A673 (cell line): ENCODE measurements around the gene ELP5. TPM values are rescaled to one million over a fixed set of nuclear protein-coding genes. Genes with fewer than 3 reads are reported as not detected.

Experiments used
- BruUV-seq: library from RNA; stranded (reverse); fragments of 400-500 nt; replicated peaks from 2 replicates; lab custom pipeline; 2021; lab: Mats Ljungman, UMichigan
- CTCF ChIA-PET: fragments of 300-600 bp; sonication (Branson Sonifier 250); formaldehyde crosslinking; loops from one replicate; lab custom pipeline; 2022; ENCODE audit warnings: antibody characterized with exemption; lab: Charles Lee
- POLR2A ChIA-PET: fragments of 300-600 bp; sonication (Branson Sonifier 250); formaldehyde crosslinking; loops from one replicate; lab custom pipeline; 2022; ENCODE audit warnings: antibody characterized with exemption; ENCODE audit not compliant: low non-redundant PET; lab: Charles Lee
- DNase-seq: peaks from one replicate; pipeline ENCODE4 v3.0.0-alpha.2; 2015; ENCODE audit warnings: low spot score
- H3K27ac ChIP-seq: fragments of 200-600 bp; sonication (generic); 2 replicates; pipeline ENCODE4 v1.5.1; 2016; ENCODE audit warnings: mixed run types, low read depth, mild to moderate bottlenecking, mixed read lengths, antibody characterized with exemption, low read length; ENCODE audit not compliant: poor library complexity, severe bottlenecking
- H3K27me3 ChIP-seq: fragments of 200-600 bp; sonication (generic); replicated peaks from 2 replicates; pipeline ENCODE4 v1.6.1; 2017; ENCODE audit warnings: mixed run types, low read depth, mild to moderate bottlenecking, mixed read lengths, antibody characterized with exemption, low read length; ENCODE audit not compliant: insufficient read depth, poor library complexity
- H3K36me3 ChIP-seq: fragments of 200-600 bp; sonication (generic); 2 replicates; pipeline ENCODE4 v1.6.1; 2016; ENCODE audit warnings: mixed run types, mild to moderate bottlenecking, mixed read lengths, antibody characterized with exemption, low read length; ENCODE audit not compliant: insufficient read depth, poor library complexity, severe bottlenecking
- H3K4me1 ChIP-seq: fragments of 200-600 bp; sonication (generic); 2 replicates; pipeline ENCODE4 v1.6.1; 2017; ENCODE audit warnings: mixed run types, mild to moderate bottlenecking, mixed read lengths, antibody characterized with exemption, low read length; ENCODE audit not compliant: insufficient read depth, poor library complexity, severe bottlenecking
- H3K4me3 ChIP-seq: fragments of 200-600 bp; sonication (generic); 2 replicates; pipeline ENCODE4 v1.5.1; 2016; ENCODE audit warnings: low read depth, mixed run types, mild to moderate bottlenecking, mixed read lengths, low read length; ENCODE audit not compliant: poor library complexity, severe bottlenecking
- H3K9me3 ChIP-seq: fragments of 200-600 bp; sonication (generic); 2 replicates; pipeline ENCODE4 v1.6.1; 2016; ENCODE audit warnings: mixed run types, low read depth, mild to moderate bottlenecking, mixed read lengths, antibody characterized with exemption, low read length; ENCODE audit not compliant: poor library complexity, severe bottlenecking
- CTCF ChIP-seq: fragments of 300-800, 200-600 bp; sonication (generic); conservative IDR thresholded peaks from 2 replicates; pipeline ENCODE4 v1.5.1; 2017; ENCODE audit warnings: low read depth, mild to moderate bottlenecking, antibody characterized with exemption, low read length, moderate library complexity, mixed read lengths
- EZH2 ChIP-seq: fragments of 200-600 bp; sonication (generic); IDR thresholded peaks from 2 replicates; pipeline ENCODE4 v1.6.1; 2017; ENCODE audit warnings: borderline replicate concordance, low read depth, mild to moderate bottlenecking, mixed read lengths, antibody characterized with exemption, low read length; ENCODE audit not compliant: poor library complexity, severe bottlenecking
- intact Hi-C: fragments of 100-400 bp; cut with micrococcal nuclease; formaldehyde crosslinking; loops from one replicate; pipeline ENCODE4 v1.10.0; 2022; ENCODE audit not compliant: unreplicated experiment
- total RNA-seq: library from RNA; stranded (reverse); gene quantifications from 2 replicates; pipeline ENCODE4 v1.2.3, GENCODE V29; 2021

ELP5 gene
- total RNA-seq, 1 experiment from 2014 or later = 128 TPM

GRCh38 chr17:7294614-7295153 lies 42.7 kb downstream of the ELP5 start, which contains the start of gene YBX2:
YBX2 (minus strand) TSS chr17:7294639; CDS start chr17:7294500, 139 bp downstream.
- ChIA-PET CTCF (no interaction called here), POLR2A (no interaction called here)
- Histone ChIP-seq H3K27me3 (no peaks in the 10 kb centered on the region), H3K4me3 (peak within 1 kb of the TSS; percentile 30), H3K36me3 (no peaks in the 10 kb centered on the region), H3K9me3 (no peaks in the 10 kb centered on the region), H3K27ac (no peak within 1 kb of the TSS), H3K4me1 (peaks cover 22% of the 10 kb centered on the region)
- peak; percentile 84 for DNase-seq
- TF ChIP-seq CTCF (no peak), EZH2 (no peak)
- intact Hi-C loops = loop anchor here (5.0 kb wide), 1 partner anchor 53 kb away; no protein-coding TSS in a partner anchor
- no TSS peak for BruUV-seq

GRCh38 chr17:7295230-7296180 lies 43.5 kb downstream of the ELP5 start:
- intact Hi-C loops = loop anchor here (1.0 to 5.0 kb wide), 3 partner anchors 14 to 249 kb away; partner anchors contain the start of gene SLC2A4
- POLR2A ChIA-PET = no interaction called here
- Histone ChIP-seq H3K4me3 (peak overlapping the region; percentile 24), H3K36me3 (no peaks in the 10 kb centered on the region), H3K4me1 (peaks cover 22% of the 10 kb centered on the region), H3K27ac (no peak overlapping the region), H3K9me3 (no peaks in the 10 kb centered on the region), H3K27me3 (no peaks in the 10 kb centered on the region)
- no peak for TF ChIP-seq EZH2
- no peak for TF ChIP-seq CTCF
- CTCF ChIA-PET = interaction anchor here (0.8 to 2.0 kb wide), 5 partner anchors 11 to 250 kb away, joined by 3 to 30 read pairs (median 12); partner anchors contain the start of genes NEURL4 and SLC2A4
- BruUV-seq = no TSS peak
- no peak for DNase-seq

GRCh38 chr17:7296189-7296861 lies 44.3 kb downstream of the ELP5 start:
- no peak overlapping the region for H3K27ac ChIP-seq
- intact Hi-C loops = loop anchor here (1.0 to 5.0 kb wide), 3 partner anchors 15 to 250 kb away; partner anchors contain the start of gene SLC2A4
- peaks cover 22% of the 10 kb centered on the region for H3K4me1 ChIP-seq
- BruUV-seq = no TSS peak
- H3K36me3 ChIP-seq = no peaks in the 10 kb centered on the region
- H3K27me3 ChIP-seq = no peaks in the 10 kb centered on the region
- TF ChIP-seq CTCF (peak; percentile 94), EZH2 (no peak)
- ChIA-PET CTCF (interaction anchor here (0.8 to 2.0 kb wide), 8 partner anchors 12 to 250 kb away, joined by 3 to 30 read pairs (median 6); partner anchors contain the start of genes DVL2, NEURL4 and SLC2A4), POLR2A (interaction anchor here (0.6 kb wide), 2 partner anchors 158 to 184 kb away, joined by 3 to 4 read pairs; no protein-coding TSS in a partner anchor)
- peak; percentile 85 for DNase-seq
- H3K9me3 ChIP-seq = no peaks in the 10 kb centered on the region
- peak overlapping the region; percentile 24 for H3K4me3 ChIP-seq
